PFSK-1 (cell line): ENCODE results near the gene RREB1.

Source experiments
- FOXP2 ChIP-seq: optimal IDR thresholded peaks from 2 replicates; pipeline ENCODE3; 2011; ENCODE audit warnings: borderline replicate concordance, control low read depth, inconsistent platforms; ENCODE audit not compliant: insufficient read depth; ENCODE audit errors: extremely low read length, extremely low read depth
- POLR2AphosphoS5 ChIP-seq: IDR thresholded peaks from 2 replicates; pipeline ENCODE4 v1.6.1; 2012; ENCODE audit warnings: low read depth, mild to moderate bottlenecking, control low read depth, low read length, moderate library complexity
- SIN3A ChIP-seq: IDR thresholded peaks from 2 replicates; pipeline ENCODE4 v1.6.1; 2012; ENCODE audit warnings: mild to moderate bottlenecking, low read length, moderate library complexity, borderline replicate concordance; ENCODE audit not compliant: insufficient read depth
- TAF1 ChIP-seq: IDR thresholded peaks from 2 replicates; pipeline ENCODE4 v1.6.1; 2012; ENCODE audit warnings: low read length, control low read depth, borderline replicate concordance; ENCODE audit not compliant: insufficient read depth
- TF ChIP-seq, protein P1 (sequence below), 2 experiments: IDR thresholded peaks; 2 replicates each; pipeline versions ENCODE4 v1.6.1 to v1.8.0; 2011 to 2012; ENCODE audit warnings: low read depth in 2 of 2, low read length in 2 of 2, control low read depth in 1 of 2, inconsistent platforms in 1 of 2, mild to moderate bottlenecking in 1 of 2, moderate library complexity in 1 of 2; ENCODE audit not compliant: insufficient read depth in 1 of 2

The RREB1 gene

GRCh38 chr6:7247828-7248227 lies 140.1 kb downstream of the RREB1 start:
- TF ChIP-seq POLR2AphosphoS5 (no peak), FOXP2 (no peak), TAF1 (no peak), SIN3A (no peak)
- TF ChIP-seq, protein P1, sequence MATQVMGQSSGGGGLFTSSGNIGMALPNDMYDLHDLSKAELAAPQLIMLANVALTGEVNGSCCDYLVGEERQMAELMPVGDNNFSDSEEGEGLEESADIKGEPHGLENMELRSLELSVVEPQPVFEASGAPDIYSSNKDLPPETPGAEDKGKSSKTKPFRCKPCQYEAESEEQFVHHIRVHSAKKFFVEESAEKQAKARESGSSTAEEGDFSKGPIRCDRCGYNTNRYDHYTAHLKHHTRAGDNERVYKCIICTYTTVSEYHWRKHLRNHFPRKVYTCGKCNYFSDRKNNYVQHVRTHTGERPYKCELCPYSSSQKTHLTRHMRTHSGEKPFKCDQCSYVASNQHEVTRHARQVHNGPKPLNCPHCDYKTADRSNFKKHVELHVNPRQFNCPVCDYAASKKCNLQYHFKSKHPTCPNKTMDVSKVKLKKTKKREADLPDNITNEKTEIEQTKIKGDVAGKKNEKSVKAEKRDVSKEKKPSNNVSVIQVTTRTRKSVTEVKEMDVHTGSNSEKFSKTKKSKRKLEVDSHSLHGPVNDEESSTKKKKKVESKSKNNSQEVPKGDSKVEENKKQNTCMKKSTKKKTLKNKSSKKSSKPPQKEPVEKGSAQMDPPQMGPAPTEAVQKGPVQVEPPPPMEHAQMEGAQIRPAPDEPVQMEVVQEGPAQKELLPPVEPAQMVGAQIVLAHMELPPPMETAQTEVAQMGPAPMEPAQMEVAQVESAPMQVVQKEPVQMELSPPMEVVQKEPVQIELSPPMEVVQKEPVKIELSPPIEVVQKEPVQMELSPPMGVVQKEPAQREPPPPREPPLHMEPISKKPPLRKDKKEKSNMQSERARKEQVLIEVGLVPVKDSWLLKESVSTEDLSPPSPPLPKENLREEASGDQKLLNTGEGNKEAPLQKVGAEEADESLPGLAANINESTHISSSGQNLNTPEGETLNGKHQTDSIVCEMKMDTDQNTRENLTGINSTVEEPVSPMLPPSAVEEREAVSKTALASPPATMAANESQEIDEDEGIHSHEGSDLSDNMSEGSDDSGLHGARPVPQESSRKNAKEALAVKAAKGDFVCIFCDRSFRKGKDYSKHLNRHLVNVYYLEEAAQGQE (IDR thresholded peaks at IDR 0.05; ENCODE audit: insufficient read depth in 1 of 2, low read depth in 2 of 2, low read length in 2 of 2), result no peak

DNA sequence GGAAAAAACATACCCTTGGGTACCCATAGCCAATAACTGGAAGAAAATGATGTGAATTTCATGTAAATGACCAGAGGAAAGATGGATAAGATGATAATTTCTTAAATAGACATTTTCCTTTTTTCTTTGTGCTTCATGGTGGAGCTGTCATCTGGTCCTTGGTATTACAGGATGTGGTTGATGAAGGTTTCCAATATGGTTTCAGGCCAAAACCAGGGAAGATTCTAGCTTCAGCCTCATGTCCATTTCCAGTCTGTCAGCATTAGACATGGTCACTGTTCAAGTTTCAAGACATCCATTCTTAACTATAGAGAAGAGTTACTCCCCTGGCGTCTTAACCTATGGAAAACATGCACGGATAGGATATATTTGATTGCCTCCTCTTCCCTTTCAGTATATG lies 141.6 kb downstream of the RREB1 start:
- TF ChIP-seq, protein P1 (IDR thresholded peaks at IDR 0.05; ENCODE audit: insufficient read depth in 1 of 2, low read depth in 2 of 2, low read length in 2 of 2), result no peak
- TF ChIP-seq FOXP2, result no peak
- TF ChIP-seq POLR2AphosphoS5, result no peak
- no peak for TF ChIP-seq SIN3A
- TF ChIP-seq TAF1, result no peak

- no peak for TF ChIP-seq SIN3A
- no peak for TF ChIP-seq POLR2AphosphoS5
- TF ChIP-seq FOXP2, result no peak
- TF ChIP-seq TAF1, result no peak
- TF ChIP-seq, protein P1 (IDR thresholded peaks at IDR 0.05; ENCODE audit: insufficient read depth in 1 of 2, low read depth in 2 of 2, low read length in 2 of 2), result no peak
These were observed 142.3 kb downstream of the RREB1 start for GRCh38 chr6:7249946-7250643.

DNA sequence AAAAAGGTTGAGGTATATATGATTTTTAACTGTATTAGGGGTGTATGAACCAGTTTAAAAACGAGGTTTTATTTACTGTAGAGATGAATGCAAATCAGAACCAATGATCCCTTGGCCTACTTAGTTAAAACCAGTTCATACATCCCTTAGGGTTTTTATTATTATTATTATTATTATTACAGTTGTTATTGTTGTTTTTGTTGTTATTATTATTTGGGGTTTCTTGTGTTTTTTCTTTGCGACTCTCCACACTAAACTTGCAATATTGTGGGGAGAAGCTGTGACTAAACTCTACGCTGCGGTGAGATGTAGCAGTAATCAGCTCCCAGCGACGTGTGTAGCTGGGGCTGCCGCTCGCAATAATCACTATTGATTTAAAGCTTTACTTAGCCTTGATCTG lies 143.1 kb downstream of the RREB1 start:
- no peak for TF ChIP-seq FOXP2

DNA sequence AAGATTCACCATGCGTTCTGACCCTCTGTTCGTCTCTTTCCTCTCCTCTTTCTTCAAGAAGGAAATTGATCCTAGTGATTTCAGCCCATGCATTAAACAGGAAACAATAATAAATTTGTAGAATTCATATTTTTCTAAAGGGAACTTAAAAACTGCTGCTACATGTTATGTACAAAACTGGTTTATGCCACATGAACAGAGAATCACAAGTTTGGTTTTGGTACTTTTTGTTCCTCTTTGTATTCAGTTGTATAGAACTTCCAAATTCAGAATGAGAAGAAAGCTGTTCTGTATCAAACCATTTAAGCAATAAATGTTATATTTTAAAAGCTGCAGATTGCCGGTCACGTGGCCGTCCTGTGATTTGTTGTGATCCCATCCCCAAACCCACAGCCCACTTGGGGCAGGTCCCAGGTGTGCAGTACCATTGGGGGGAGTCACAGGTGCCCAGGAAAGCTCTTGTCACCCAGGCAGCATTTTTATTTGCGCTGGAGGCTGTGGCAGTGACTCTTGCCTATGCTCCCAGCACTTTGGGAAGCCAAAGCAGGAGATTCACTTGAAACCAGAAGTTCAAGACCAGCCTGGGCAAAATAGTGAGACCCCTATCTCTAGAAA lies 144.0 kb downstream of the RREB1 start:
- TF ChIP-seq TAF1 (no peak), FOXP2 (no peak), SIN3A (no peak), POLR2AphosphoS5 (no peak)
- TF ChIP-seq, protein P1 (IDR thresholded peaks at IDR 0.05; ENCODE audit: insufficient read depth in 1 of 2, low read depth in 2 of 2, low read length in 2 of 2), result no peak
